Ovary (tissue), 9 donors: ENCODE results near the gene MFF. TPM values are rescaled to one million over a fixed set of nuclear protein-coding genes. Genes with fewer than 3 reads are reported as not detected.
"Not testable (repeated sequence)": the region's sequence is repeated elsewhere in the genome, so short reads cannot be mapped to it uniquely, and the experiment has no call there.

ENCODE experiments used
- DNase-seq, 5 donors: peaks; one replicate each; pipeline ENCODE4 v3.0.0-alpha.2; 2019 to 2020
- H3K27ac ChIP-seq, 2 donors: fragments of 200-600 bp; one replicate each; pipeline versions ENCODE4 v1.5.1 to v1.8.0; 2019 to 2022
- H3K27me3 ChIP-seq: fragments of 200-600 bp; one replicate; pipeline ENCODE4 v1.8.0; 2022
- H3K36me3 ChIP-seq: fragments of 200-600 bp; sonication (generic); one replicate; pipeline ENCODE4 v1.5.1; 2019
- H3K4me1 ChIP-seq: one replicate; pipeline ENCODE4 v1.8.1; 2013; ENCODE audit warnings: mild to moderate bottlenecking, moderate library complexity; ENCODE audit not compliant: insufficient read depth
- H3K4me3 ChIP-seq: fragments of 200-600 bp; sonication (generic); one replicate; pipeline ENCODE4 v1.5.1; 2017
- H3K9me3 ChIP-seq, 2 donors: fragments of 200-600 bp in 1 of 2; sonication (generic) in 1 of 2; one replicate each; pipeline versions ENCODE4 v1.5.1 to v1.8.1; 2013 to 2019; ENCODE audit warnings: mild to moderate bottlenecking in 1 of 2, moderate library complexity in 1 of 2
- CTCF ChIP-seq, 3 donors: fragments of 450-650 bp in 2 of 3; fragments of 200-600 bp in 1 of 3; IDR thresholded peaks; one replicate each; pipeline versions ENCODE4 v1.5.1 to v1.8.0; 2016 to 2022; ENCODE audit warnings: antibody characterized with exemption in 3 of 3, mild to moderate bottlenecking in 1 of 3
- EP300 ChIP-seq: sonication (generic); formaldehyde crosslinking; IDR thresholded peaks from one replicate; pipeline ENCODE4 v1.6.1; 2017; ENCODE audit warnings: antibody characterized with exemption
- POLR2A ChIP-seq: fragments of 450-650 bp; IDR thresholded peaks from one replicate; pipeline ENCODE4 v1.6.1; 2017; ENCODE audit warnings: antibody characterized with exemption, mild to moderate bottlenecking, moderate library complexity
- WGBS, 3 donors: extraction: QIAGEN DNeasy Blood & Tissue Kit in 1 of 3; methylation state at CpG; one replicate each; pipeline versions ENCODE4 v1.1.5 to v1.1.7; 2013 to 2017; 5-methylcytosine and 5-hydroxymethylcytosine counted together
- intact Hi-C, 4 donors: fragments of 100-400 bp; cut with DNase I; formaldehyde crosslinking; loops; one replicate each; pipeline versions ENCODE4 v1.11.0 to v1.15.1; 2022 to 2023
- polyA plus RNA-seq, 2 donors: library from polyadenylated mRNA; stranded (reverse); fragments of 200-250 nt in 1 of 2; fragments of 350-450 nt in 1 of 2; fragmentation: Illumina TruSeq in 1 of 2; extraction: RNeasy Lipid Tissue Mini Kit (QIAGEN cat#74804) in 1 of 2; gene quantifications; one replicate each; pipeline ENCODE4 v1.2.3, GENCODE V29; 2013 to 2014
- total RNA-seq, 7 donors: library from RNA; depleted of rRNA in 2 of 7; stranded (reverse); fragments of >200 nt in 2 of 7; fragmentation: NEBNext Ultra II Directional in 3 of 7; extraction: Animal tissue kit (Norgen Biotek cat#: 25700) in 3 of 7; gene quantifications; one replicate each; pipeline versions ENCODE4 v1.1.0 to v1.2.4, GENCODE V29; 2016 to 2023
- donor health status: DM: no; HTN: no; CAD: no; lungs with moderate emphysema.
- donor health status: DM: no; HTN: no; CAD: no.
- donor health status: Bipolar disorder and iron deficiency.
- donor health status: DM: yes; HTN: yes; CAD: no.
- donor health status: DM: no; HTN: no; CAD: no.
- donor health status: DM: yes; HTN: yes; CAD: no.

MFF gene
- total and polyA plus RNA-seq, 9 donors = 57.1 to 101 (median 71.0) TPM

- no peak overlapping the region for H3K27ac ChIP-seq
- intact Hi-C loops = no loop called here
- H3K4me3 ChIP-seq = no peak overlapping the region
- WGBS, 3 donors = 57 to 73% (median 69%) methylated on average over 4 of the region's 4 CpGs
- no peaks in the 10 kb centered on the region for H3K4me1 ChIP-seq
- no peaks in the 10 kb centered on the region for H3K27me3 ChIP-seq
- no peaks in the 10 kb centered on the region for H3K36me3 ChIP-seq
- no peaks in the 10 kb centered on the region for H3K9me3 ChIP-seq
- no peak for TF ChIP-seq POLR2A
- TF ChIP-seq EP300 = no peak
- TF ChIP-seq CTCF (IDR thresholded peaks at IDR 0.05) = no peak
- no peak for DNase-seq
Measured at GRCh38 chr2:227351639-227352038, 26.6 kb downstream of the MFF start.

- no peaks in the 10 kb centered on the region for H3K4me1 ChIP-seq
- no peaks in the 10 kb centered on the region for H3K36me3 ChIP-seq
- intact Hi-C loops = no loop called here
- no peaks in the 10 kb centered on the region for H3K9me3 ChIP-seq
- no peaks in the 10 kb centered on the region for H3K27me3 ChIP-seq
- DNase-seq = no peak
- H3K4me3 ChIP-seq = no peak overlapping the region
- TF ChIP-seq EP300 (no peak), CTCF (IDR thresholded peaks at IDR 0.05) (no peak), POLR2A (no peak)
- no peak overlapping the region for H3K27ac ChIP-seq
- WGBS, 3 donors = 79 to 82% (median 79%) methylated on average over 5 of the region's 5 CpGs
Measured at GRCh38 chr2:227360351-227360750, 35.3 kb downstream of the MFF start.

DNA sequence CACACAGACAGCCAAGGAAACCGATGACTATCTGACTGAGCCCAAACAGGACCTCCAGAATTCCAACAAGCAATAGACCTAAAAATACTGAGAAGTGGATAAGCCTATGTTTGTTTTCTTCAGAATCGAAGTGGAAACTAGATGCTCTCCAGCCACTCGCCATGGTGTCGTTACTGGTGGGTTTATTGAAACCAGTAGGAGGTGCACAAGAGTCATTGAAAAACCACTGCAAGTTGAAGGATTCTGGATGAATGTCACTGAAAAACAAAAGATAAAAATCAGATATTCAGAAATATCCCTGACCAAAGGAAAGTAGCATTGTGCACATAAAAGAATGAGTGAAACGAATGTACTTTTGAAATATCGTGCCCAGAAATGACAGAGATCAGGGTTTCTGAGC lies 38.7 kb downstream of the MFF start:
- TF ChIP-seq POLR2A (no peak), CTCF (IDR thresholded peaks at IDR 0.05) (no peak)
- Histone ChIP-seq H3K27ac (no peak overlapping the region), H3K9me3 (no peaks in the 10 kb centered on the region), H3K36me3 (no peaks in the 10 kb centered on the region), H3K27me3 (no peaks in the 10 kb centered on the region), H3K4me1 (no peaks in the 10 kb centered on the region), H3K4me3 (no peak overlapping the region)
- no peak for DNase-seq
- intact Hi-C loops = no loop called here
- WGBS, 3 donors = 92 to 95% (median 95%) methylated on average over 6 of the region's 6 CpGs

DNA sequence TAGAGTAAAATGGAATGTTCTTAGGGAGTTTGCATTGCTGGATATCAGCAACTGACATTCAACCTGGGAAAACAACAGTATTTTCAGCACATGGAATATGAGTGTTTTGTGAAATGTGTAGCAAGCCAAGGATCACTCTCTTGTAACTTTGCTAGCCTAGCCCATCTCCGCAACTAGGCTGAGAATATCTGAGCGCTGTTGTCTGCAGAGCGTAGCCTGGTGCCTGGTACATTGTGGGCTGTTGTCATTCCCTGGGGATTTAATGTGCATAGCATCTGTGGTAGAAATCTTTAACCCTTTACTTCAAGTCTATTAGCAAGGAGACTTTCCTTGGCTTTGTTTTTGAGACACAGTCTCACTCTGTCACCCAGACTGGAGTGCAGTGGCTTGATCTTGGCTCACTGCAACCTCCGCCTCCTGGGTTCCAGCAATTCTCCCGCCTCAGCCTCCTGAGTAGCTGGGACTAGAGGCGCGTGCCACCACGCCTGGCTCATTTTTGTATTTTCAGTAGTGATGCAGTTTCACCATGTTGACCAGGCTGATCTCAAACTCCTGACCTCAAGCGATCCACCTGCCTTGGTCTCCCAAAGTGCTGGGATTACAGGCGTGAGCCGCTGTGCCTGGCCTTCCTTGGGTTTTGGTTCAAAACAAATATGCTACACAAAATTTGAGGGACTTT lies 39.7 kb downstream of the MFF start:
- H3K27ac ChIP-seq, H3K4me3 ChIP-seq, intact Hi-C loops, H3K36me3 ChIP-seq, H3K27me3 ChIP-seq, DNase-seq, H3K9me3 ChIP-seq, H3K4me1 ChIP-seq: not testable (repeated sequence)
- WGBS, 3 donors = 75 to 76% (median 76%) methylated on average over 11 of the region's 11 CpGs

DNA sequence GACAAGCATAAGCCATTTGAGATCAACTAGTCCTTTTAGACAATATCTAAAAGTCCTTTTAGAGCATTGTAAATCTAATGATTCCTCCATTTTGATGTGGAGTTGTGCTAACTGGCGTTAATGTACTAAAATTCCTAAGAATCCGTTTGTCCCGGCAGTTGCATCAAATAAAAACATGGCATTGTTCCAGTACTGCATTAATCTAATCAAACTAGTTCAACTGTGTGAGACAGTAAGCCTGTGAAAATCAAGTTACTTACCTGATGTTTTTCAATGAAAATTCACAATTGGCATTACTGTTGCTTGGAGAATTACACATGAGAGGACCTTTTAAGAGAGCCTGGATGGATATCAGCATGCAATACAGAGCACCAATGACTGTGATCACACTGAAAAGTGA lies 40.8 kb downstream of the MFF start:
- intact Hi-C loops = no loop called here
- WGBS, 3 donors = 10 to 53% (median 17%) methylated on average over 3 of the region's 3 CpGs

More for the DNA sequence above, 40.8 kb downstream of the MFF start:
- no peaks in the 10 kb centered on the region for H3K4me1 ChIP-seq
- no peak overlapping the region for H3K27ac ChIP-seq
- H3K9me3 ChIP-seq = no peaks in the 10 kb centered on the region
- H3K36me3 ChIP-seq = no peaks in the 10 kb centered on the region
- TF ChIP-seq EP300 = no peak
- TF ChIP-seq CTCF (IDR thresholded peaks at IDR 0.05) = no peak
- no peak for TF ChIP-seq POLR2A
- no peak overlapping the region for H3K4me3 ChIP-seq
- H3K27me3 ChIP-seq = no peaks in the 10 kb centered on the region
- DNase-seq = no peak
